NCI-H1694 treated with DMSO at 0.1 percent for 48 hours (cell line): ENCODE measurements around the gene GNG13.
"Not testable (repeated sequence)": the region's sequence is repeated elsewhere in the genome, so short reads cannot be mapped to it uniquely, and the experiment has no call there.

Experiments
- DNase-seq: peaks from one replicate; lab custom pipeline; 2025; lab: John Stamatoyannopoulos, UW

GNG13 gene

GRCh38 chr16:799948-800833 lies at the start of gene GNG13:
Gene GNG13, minus strand, starts transcription at chr16:800734. Its CDS starts 1,657 bp downstream, at chr16:799077.
- DNase-seq, result no peak

DNA sequence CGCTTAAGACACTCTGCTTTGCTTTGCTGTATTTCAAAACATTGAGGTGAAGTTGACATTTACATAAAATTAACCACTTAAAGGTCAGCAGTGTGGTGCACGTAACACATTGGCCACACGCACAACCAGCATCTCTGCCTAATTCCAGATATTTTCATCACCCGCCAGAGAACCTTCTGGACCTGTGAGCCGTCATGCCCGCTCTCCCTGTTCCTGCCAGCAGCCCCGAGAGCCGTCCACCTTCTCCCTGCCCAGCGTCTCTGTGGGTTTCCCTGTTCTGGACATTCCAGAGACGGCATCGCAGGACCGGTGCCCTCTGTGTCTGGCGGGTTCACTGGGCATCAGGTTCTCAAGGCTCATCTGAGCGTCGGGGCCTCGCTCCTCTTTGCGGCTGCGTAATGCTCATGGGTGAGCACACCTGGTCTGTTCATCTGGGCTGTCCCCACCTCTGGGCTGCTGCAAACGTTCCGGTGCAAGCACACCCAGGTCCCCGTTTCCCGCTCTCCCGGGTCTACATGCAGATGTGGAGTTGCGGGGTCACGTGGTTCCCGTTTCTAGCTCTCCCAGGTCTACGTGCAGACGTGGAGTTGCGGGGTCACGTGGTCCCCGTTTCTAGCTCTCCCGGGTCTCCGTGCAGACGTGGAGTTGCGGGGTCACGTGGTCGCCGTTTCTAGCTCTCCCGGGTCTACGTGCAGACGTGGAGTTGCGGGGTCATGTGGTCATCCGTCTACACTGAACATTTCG lies 48.1 kb upstream of the GNG13 start:
- no peak for DNase-seq

DNA sequence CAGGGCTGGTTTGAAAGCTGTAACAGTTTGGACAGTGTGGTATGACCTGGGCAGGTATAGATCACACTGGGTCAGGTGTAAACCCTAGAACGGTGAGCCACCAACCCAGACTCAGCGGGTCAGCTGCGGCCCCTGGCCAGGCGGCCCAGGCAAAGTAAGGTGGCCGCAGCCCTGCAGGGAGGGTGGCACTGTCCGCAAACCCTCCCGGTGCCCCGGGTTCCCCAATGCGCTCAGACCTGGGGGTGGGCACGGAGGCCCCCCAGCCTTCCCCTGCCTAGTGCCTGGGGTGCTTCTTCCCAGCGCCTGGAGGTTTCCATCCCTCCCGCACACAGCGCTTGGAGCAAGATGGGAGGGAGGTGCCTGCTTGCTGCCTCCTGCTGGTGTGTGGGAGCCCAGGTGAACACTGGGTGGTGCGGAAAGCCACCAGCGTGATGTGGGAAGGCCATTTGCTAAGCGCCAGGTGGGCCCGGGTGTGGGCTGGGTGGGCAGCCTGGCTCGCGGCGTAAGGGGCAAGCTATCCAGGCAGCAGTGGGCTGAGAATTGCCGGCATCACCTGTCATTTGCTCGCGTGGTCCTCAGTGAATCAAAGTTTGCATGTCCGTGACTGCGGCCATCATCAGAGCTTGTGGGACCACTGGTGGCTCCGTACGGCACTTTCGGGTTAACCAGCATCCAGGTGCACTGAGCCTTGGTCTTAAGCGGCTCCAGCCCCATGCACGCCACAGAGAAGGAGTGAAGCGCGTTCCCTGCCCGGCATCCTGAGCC lies 47.3 kb upstream of the GNG13 start:
- no peak for DNase-seq

DNA sequence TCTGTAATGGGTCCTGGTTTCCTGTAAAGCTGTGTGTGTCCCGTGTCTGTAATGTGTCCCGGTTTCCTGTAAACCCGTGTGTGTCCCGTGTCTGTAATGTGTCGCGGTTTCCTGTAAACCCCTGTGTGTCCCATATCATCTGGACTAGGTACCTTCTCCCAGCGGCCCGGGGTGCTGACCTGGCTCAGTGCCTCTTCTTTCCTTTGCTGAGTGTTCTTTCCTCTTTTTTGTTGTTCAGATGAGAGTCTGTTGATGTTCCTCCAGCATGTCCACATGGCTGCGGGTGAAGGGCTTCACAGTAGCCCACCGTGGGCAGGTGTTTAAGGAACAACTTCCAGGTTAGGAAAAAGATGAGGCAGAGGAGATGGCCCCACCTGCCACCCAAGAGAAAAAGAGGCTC lies 46.6 kb upstream of the GNG13 start:
- DNase-seq, result no peak

DNA sequence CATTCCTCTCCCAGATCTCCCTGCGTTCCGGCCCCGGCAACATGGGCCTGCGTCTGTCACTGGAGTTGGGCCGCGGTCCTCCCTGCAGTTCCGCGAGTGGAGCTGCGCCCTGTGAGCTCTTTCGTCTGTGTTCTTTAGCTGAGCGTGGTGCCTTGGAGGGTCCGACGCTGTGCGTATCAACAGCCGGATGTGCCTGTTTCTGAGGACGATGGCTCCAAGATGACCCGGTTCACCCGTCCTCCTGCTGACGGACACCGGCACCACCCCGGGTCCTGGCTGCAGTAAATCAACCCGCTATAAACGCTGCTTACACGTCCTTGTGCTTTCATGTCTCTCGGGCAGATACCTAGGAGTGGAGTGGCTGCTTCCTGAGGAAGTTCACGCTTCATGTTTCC lies 44.8 kb upstream of the GNG13 start:
- no peak for DNase-seq

- DNase-seq, result no peak
These were observed 44.3 kb upstream of the GNG13 start for GRCh38 chr16:844638-845350.

DNA sequence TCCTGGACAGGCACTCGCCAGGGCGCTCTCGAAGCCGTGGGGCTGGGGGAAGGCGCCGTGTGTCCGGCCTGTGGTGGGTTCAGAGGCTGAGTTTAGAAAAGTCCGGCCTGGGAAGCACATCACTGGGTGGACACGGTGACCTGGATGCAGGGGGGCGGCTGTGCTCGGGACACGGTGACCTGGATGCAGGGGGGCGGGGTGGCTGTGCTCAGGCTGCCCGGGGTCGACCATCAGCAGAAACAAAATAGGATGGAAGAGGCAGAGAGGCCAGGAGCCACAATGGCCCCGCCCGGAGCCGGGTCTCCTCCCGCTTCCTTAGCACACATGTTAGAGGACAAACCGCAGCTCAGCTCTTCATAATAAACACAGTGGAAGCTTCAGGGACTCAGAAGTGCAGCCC lies 43.2 kb upstream of the GNG13 start:
- DNase-seq, result no peak

DNA sequence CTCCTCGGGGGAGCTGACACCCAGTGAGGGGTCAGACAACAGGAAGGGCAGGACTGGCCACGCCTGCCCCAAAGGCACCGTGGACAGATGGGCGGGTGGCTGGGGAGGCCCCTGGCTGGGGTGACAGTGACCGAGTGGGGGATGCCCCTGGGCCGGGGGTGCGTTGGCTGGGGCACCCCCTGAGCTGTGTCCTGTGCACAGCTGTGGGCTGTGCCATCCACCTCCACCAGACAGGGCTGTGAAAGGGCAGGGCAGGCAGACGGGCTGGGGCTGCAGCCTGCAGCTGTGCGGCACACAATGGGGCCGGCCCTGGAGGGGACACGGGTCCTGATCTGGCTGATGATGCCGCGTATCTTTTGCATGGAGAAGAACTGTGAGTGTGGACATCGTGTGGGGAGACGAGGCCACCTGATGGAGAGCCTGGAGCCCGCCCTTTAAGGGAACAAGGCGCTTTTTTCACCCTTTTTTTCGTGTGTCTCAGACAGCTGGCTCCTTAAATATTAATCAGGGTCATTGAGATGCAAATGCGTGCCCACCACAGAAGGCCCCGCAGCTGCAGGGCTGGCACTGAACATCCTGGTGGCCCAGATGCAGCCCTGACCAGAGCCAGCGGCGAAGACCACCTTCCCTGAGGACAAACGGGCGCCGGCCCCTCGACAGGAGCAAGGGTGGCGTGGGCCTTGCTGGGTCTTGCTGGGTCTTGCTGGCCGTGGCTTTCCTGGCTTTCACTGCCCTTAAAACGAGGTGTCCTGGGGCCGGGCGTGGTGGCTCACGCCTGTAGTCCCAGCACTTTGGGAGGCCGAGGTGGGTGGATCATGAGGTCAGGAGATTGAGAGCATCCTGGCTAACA lies 42.4 kb upstream of the GNG13 start:
- no peak for DNase-seq

DNA sequence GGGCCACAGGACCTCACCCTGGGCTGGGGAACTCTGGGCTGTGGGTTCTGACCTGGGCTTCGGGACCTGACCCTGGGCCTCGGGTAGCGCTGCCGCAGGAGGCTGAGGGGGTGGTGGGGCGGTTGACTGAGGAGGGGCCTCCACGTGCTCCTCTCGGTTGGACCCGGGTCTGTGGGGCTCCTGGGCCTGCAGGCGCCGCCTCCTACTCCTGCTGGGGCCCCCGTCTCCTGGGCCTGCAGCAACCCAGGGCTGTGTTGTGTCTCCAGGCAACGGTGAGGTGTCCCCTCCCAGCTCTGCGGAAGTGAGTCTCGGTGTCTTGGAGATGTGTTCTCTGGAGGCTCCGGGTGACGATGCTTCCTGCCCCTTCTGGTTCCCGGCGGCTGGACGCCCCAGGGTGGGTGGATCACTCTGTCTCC lies 41.5 kb upstream of the GNG13 start:
- no peak for DNase-seq

- DNase-seq, result no peak
These were observed 41.0 kb upstream of the GNG13 start for GRCh38 chr16:841455-842060.

DNA sequence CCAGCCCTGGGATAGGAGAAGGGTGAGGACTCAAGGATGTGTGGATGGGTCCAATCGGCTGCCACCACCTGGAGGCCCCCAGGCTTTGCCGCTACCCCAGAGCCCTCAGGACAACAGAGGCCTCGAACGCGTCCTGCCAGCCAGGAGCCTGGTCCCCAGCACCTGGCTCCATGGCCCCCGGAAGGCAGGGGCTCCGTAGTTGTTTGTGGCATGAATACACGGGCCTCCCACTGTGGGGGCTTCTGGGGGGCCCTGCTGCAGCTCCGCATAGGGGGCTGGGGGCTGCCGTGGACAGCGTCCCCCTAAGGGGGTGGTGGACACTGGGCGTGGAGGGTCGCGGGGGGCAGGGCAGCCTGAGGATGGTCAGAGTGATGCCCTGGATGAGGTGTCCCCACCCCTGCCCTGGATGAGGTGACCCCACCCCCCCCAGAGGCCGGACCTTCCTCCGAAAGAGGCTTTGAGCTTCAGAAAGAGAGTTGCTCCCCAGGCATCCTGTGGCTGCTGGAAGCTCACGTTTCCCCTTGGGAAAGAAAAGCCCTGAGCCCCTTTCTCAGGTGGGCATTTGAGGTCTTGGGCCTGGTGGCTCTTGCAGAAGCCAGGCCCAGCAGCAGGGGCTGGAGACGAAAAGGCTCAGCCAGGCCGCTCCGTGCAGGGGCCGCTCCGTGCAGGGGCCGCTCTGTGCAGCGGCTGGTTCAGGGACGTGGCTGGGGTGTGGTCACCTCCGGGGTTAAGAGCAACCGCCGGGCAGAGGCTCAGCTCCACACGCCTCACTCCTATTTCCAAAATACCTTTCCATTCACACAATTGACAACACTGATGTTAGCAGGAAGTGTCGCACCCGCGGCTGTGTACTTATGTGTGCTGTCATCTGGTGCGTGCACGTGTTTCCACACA lies 40.3 kb upstream of the GNG13 start:
- no peak for DNase-seq

GRCh38 chr16:839643-840408 lies 39.3 kb upstream of the GNG13 start:
- no peak for DNase-seq

- no peak for DNase-seq
These were observed 38.2 kb upstream of the GNG13 start for GRCh38 chr16:838741-839140.

DNA sequence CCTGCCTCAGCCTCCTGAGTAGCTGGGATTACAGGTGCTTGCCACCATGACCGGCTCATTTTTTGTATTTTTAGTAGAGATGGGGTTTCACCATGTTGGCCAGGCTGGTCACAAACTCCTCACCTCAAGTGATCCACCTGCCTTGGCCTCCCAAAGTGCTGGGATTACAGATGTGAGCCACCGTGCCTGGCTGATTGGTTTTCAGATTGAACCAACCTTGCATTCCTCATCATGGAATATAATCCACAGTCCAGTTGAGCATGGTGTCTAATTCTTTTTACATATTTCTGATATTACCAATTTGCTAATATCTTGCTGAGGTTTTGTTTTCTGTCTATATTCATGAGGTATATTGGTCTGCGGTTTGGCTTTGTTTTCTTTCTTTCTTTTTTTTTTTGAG lies 36.3 kb upstream of the GNG13 start:
- DNase-seq, result not testable (repeated sequence)

DNA sequence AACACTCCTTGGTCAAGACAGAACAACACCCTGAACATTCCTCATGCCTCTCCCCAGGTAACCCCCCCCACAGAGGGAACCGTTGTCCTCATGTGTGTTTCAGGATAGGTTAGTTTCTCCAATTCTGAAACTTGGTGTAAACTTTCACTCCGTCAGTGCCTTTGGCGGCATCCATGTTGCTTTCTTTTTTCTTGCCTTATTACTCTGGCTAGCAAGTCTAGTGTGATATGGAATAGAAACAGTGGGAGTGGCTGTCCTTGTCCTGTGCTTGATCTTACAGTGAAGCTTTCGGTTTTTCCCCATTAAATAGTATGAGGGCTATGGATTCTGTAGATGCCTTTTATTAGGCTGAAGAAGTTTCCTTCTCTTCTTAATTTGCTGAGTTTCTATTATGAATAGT lies 35.7 kb upstream of the GNG13 start:
- DNase-seq, result no peak

DNA sequence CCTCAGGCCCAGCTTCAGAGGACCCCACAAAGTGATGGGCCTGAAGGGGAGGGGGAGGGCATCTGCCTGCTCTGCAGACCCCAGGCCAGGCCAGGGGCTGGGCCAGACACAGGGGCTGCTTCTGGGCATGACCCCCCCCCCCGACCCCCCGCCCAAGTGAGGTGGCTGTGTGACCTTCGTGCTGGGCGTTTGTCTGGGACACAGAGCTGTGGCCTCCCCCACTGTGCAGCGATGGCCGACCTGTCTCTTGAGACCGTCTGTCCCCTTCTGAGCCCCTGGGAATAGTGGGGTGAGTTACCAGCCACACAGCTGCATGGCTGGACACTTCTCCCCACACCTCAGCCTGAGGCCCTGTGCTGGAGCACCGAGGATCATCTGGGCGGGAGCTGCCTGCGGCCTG lies 34.8 kb upstream of the GNG13 start:
- no peak for DNase-seq

GRCh38 chr16:833411-833810 lies 32.9 kb upstream of the GNG13 start:
- no peak for DNase-seq

DNA sequence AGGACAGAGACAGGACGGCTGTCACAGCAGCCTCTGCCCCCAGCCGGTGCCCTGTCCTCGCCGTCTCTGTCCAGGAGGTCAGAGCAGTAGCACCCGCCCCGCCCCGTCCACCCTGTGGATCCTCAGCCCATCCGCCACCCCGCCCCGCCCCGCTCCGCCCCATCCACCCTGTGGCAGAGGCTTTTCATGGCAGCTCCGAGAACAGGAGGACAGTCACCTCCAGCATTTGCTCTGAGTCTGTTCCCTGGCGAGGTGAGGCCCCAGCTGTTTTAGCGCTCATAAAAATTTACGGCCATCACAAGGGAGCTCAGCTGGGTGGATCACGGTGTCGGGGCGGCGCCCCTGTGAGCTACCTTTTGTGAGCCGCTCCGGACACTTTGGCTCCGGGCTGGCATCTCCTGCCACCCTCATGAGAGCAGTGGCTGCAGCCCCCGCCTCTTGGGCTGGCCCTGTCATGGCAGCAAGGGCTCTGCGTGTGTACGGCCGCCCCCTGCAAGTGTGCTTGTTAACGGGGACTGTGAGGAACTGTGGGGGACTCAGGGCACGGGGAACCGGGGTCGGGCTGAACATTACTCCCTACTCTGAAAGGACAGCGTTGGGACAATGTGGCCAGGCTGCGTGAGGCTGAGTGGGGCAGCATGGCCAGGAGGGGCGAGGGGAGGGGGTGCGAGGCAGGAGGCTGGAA lies 32.3 kb upstream of the GNG13 start:
- no peak for DNase-seq
